Stimulated activated CD8-positive, alpha-beta memory T cell treated with anti-CD3 and anti-CD28 coated beads, Interleukin-4, amount 100 ng/mL, for 4 hours (primary cell): Measurements from ENCODE around the gene IFT27.
A peak's percentile ranks its signal among the peaks of the same experiment; 100 is the strongest.
"Not testable (repeated sequence)": the region's sequence is repeated elsewhere in the genome, so short reads cannot be mapped to it uniquely, and the experiment has no call there.

Experiments used
- DNase-seq, 2 donors: peaks; one replicate each; pipeline ENCODE4 v3.0.0-alpha.2; 2020; ENCODE audit warnings: low read depth in 2 of 2, low spot score in 1 of 2

The IFT27 gene

DNA sequence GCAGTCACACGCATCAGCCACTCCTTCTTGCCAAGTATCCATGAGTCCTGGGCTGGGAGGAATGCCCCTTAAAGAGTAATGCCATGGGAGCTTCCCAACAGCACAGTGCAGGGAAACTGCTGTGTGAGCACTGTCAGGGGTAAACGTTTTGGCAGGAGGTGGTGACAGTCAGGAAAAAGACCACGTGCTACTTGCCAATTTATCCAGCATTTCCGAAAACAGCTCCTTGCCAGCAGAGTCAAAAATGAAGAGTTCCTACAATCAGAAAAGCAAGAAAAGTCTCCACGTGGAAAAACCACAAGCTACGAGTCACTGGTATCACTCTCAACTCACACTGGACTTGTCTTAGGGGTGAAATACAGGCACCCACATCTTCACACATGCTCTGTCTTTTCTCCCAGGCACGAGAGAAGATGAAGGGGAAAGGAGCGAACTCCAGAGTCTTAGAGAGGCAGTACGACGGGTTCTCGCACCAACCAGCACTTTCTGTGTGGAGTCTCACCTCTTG, 9.9 kb downstream of the IFT27 start:
- DNase-seq = no peak

- DNase-seq = no peak
These were observed 10.6 kb downstream of the IFT27 start for GRCh38 chr22:36765131-36765942.

DNA sequence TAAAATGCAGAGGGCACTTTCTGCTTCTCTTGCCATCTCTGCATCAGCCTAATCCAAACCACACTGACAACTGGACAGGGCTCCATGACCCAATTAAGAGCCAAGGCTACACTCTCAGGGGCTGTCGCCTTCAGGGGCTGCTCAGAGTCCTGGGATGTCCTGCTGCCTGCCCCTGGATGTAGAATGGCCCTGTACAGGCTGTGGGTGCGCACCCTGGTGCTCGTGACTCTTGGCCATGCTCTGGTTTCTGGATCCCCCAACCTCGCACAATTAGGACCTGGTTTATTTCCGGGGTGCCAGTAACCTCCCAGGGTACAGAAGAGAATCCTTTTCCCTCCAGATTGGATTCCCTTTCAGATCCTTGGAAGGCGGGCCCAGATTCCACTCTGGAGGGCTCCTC, 11.3 kb downstream of the IFT27 start:
- no peak for DNase-seq

- DNase-seq = no peak
These were observed 11.9 kb downstream of the IFT27 start for GRCh38 chr22:36764060-36764459.

- no peak for DNase-seq
These were observed 12.3 kb downstream of the IFT27 start for GRCh38 chr22:36763576-36763975.

GRCh38 chr22:36762687-36763260, 13.1 kb downstream of the IFT27 start:
- no peak for DNase-seq

GRCh38 chr22:36761553-36762240, 14.2 kb downstream of the IFT27 start:
- no peak for DNase-seq

DNA sequence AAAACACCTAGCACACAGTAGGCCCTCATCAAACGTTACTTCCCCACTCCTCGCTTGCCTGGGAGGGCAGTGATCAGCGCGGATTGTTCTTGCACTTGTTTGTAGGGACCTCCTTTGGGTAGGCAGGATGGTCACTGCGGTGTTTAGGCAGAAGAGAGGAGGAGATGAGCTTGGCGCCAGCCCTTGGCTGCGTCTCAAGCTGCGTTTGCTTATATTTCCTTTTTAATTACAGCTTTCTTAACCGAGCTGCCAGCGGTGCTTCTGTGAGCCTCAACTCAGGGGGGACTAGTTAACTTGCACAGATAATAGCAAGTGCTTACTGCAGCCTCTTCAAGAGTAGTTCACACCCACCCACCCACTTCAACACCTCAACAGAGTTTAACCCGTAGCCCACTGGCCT, 15.1 kb downstream of the IFT27 start:
- DNase-seq = no peak

GRCh38 chr22:36759481-36760159, 16.3 kb downstream of the IFT27 start:
- DNase-seq = no peak

DNA sequence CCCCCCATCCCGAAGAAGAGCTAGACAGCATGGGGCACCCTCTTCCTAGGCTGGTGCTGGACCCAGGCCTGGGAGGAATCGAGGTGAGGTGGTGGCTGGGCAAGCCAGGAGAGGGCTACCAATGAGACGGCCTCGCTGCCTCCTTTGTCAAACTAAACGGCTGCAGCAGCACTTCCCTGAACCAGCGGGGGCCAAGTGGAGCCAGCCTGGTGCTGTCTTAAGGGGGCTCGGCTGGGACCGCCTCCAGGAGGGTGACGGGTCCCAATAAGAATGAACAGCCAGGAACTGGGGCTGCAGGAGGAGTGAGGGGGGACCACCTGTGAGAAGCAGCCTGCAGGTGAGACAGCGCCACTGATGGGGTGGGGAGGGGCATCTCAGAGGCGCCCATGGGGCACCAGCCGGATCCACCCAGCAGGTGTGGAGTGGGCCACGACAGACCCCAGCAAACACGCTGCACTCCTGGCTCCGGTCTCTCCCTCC, 17.1 kb downstream of the IFT27 start:
- no peak for DNase-seq

DNA sequence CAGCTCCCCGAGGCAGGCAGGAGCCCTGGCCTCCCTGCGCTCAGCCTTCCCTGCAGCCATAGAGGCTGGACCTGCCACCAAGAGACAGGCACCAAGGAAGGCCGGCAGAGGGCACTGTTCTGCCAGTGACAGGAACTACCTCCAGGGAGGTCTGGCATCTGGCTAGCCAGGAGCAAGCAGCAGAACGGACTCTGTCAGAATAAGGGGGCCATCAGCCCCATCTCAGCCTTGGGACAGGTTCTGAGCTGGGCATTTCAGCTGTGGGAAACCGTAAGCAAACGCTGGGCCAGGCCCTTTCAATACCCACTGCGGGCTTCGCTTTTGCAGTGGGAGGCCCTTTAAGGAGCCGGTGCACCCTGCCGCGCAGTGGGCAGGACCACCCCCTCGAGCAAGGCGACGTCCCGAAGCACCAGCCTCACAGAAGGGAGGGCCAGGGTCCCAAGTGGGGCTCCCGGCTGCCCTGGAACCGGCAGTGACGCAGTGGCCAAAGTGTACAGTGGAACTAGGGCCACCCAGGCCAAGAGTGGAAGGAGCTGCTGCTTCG, 18.2 kb downstream of the IFT27 start:
- DNase-seq = peak; percentile 42 to 43

DNA sequence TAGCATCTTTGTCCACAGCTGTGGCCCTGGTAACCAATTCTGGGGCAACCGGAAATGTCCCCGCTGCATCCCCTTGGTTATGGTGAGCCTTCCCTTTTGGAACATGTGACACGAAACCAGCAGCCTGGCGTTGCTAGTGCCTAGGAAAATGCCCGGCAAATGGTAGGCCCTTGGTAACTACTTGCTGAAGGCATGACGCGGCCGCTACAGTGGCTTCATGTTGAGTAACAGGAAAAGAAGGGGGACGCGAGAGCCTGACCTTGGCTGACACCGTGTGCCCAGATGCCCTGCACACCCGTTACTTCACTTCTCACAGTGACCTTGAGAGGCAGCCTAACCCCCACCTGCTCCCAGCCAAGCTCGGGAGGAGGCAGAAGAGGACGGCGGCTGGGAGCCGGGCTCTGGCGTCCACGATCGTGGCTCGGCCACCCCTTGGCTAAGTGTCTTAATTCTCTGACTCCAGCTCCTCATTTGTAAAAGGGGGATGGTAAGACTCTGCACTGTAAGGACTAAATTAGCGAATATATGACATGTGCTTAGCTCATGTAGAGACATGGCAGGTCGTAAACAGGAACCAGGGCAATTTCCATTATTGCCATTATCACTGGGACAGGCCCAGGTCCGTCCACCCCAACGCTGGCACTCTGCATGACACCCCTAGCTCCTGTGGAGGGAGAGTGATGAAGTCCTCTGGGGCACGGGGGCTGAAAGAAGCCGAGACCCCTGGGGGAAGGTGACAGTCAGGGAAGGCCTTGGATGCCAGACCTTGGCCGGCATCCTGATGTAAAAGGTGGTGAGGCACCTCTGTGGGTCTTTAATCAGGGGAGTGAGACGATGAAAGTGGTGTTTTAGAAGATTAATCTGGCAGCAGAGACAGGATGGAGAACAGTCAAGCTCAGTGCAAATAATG, 18.9 kb downstream of the IFT27 start:
- no peak for DNase-seq

DNA sequence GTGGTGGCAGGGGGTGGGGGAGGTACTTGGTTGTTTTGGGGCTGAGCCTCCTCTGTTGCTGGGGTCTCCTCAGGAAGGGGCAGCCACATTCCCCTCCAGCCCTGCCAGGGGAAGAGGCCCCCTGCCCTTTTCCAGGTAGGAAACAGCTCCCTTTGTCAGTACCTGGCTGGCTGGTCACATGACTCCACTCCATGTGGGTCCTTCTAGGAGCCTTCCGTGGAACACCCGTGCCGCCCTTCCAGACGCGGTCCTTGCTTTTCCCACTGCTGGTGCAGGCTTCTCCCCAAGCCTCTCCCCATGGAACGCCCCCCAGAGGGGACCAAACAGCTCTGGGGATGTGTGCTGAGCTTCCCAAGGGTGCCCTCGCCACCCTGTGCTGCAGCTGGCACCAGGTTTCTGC, 19.9 kb downstream of the IFT27 start:
- DNase-seq = no peak

DNA sequence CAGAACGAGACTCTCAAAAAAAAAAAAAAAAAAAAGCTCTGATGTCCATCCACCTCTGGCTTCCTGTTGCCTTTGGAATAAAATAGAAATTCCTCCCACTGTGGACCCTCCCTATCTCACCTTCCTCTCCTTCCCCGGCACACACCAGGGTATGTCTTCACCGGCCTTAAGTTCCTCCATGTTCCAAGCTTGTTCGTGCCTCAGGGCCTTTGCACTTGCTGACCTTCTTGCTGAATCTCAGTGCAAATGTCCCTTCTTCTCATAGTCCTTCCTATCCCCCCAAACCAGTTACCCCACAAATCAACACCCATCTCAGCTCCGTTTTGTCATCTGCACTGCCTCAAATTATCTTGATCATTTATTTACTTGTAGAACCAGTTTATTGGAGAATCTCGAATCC, 20.6 kb downstream of the IFT27 start:
- no peak for DNase-seq

- DNase-seq = not testable (repeated sequence)
These were observed 21.0 kb downstream of the IFT27 start for GRCh38 chr22:36754881-36755280.

GRCh38 chr22:36753916-36754315, 22.0 kb downstream of the IFT27 start:
- DNase-seq = no peak

GRCh38 chr22:36753120-36753802, 22.7 kb downstream of the IFT27 start:
- no peak for DNase-seq

GRCh38 chr22:36746375-36746970, 29.4 kb downstream of the IFT27 start:
- no peak for DNase-seq
